Measurements from ENCODE around the gene TAPBPL. TPM values are rescaled to one million over a fixed set of nuclear protein-coding genes. Genes with fewer than 3 reads are reported as not detected.

The TAPBPL gene
- polyA plus RNA-seq, 3 donors: 89.3 to 145 (median 91.8) TPM

GRCh38 chr12:6435961-6436715 lies 15.7 kb upstream of the TAPBPL start:
- Histone ChIP-seq H3K27me3 (ENCODE audit: control insufficient read depth in 2 of 2, insufficient read depth in 2 of 2, low read length in 2 of 2) (no peaks in the 10 kb centered on the region), H3K4me3 (replicated peaks in 1 of 3; ENCODE audit: low read depth in 2 of 3, low read length in 3 of 3) (no peak overlapping the region), H3K4me1 (ENCODE audit: control insufficient read depth in 1 of 2, insufficient read depth in 2 of 2, low read length in 2 of 2) (peaks cover 4 to 5% of the 10 kb centered on the region in 2 donors), H3K79me2 (ENCODE audit: insufficient read depth, low read length) (no peaks in the 10 kb centered on the region), H3K9me3 (replicated peaks in 1 of 2; ENCODE audit: control insufficient read depth in 1 of 2, insufficient read depth in 1 of 2, low read length in 2 of 2) (no peaks in the 10 kb centered on the region), H3K27ac (ENCODE audit: low read depth in 1 of 2, low read length in 2 of 2) (no peak overlapping the region), H3K36me3 (replicated peaks in 1 of 2; ENCODE audit: control insufficient read depth in 1 of 2, insufficient read depth in 2 of 2, low read length in 2 of 2) (no peaks in the 10 kb centered on the region), H4K20me1 (ENCODE audit: insufficient read depth, low read length) (no peaks in the 10 kb centered on the region), H3K4me2 (replicated peaks; ENCODE audit: extremely low read depth, low read length, poor library complexity, severe bottlenecking) (no peak overlapping the region), H3K9ac (ENCODE audit: insufficient read depth, low read length, poor library complexity, severe bottlenecking) (no peak overlapping the region), H2AFZ (ENCODE audit: insufficient read depth, low read depth, low read length, poor library complexity, severe bottlenecking) (no peak overlapping the region)
- TF ChIP-seq CTCF (IDR thresholded peaks at IDR 0.05): no peak
- Mint-ChIP-seq H3K4me3 (no peak overlapping the region), H3K36me3 (peaks cover 0 to 4% of the 10 kb centered on the region in 2 donors), H3K27me3 (ENCODE audit: low read depth in 3 of 3) (peaks cover 0 to 6% (median 5%) of the 10 kb centered on the region in 3 donors), H3K4me1 (peaks cover 6% of the 10 kb centered on the region), H3K9me3 (no peaks in the 10 kb centered on the region), H3K27ac (no peak overlapping the region)
- 63% methylated on average over 9 of the region's 13 CpGs for WGBS (ENCODE audit: insufficient coverage)
- no peak for DNase-seq
- intact Hi-C loops (cut with micrococcal nuclease): no loop called here

- H3K9me3 Mint-ChIP-seq: no peaks in the 10 kb centered on the region
- no peak overlapping the region for H3K27ac Mint-ChIP-seq
- peaks cover 0 to 4% of the 10 kb centered on the region in 2 donors for H3K36me3 Mint-ChIP-seq
Observed at GRCh38 chr12:6437586-6437985, 14.3 kb upstream of the TAPBPL start.

More at GRCh38 chr12:6437586-6437985, 14.3 kb upstream of the TAPBPL start:
- H3K9me3 ChIP-seq (replicated peaks in 1 of 2; ENCODE audit: control insufficient read depth in 1 of 2, insufficient read depth in 1 of 2, low read length in 2 of 2): no peaks in the 10 kb centered on the region
- H3K27me3 ChIP-seq (ENCODE audit: control insufficient read depth in 2 of 2, insufficient read depth in 2 of 2, low read length in 2 of 2): no peaks in the 10 kb centered on the region
- no peak overlapping the region for H3K4me3 ChIP-seq (replicated peaks in 1 of 3; ENCODE audit: low read depth in 2 of 3, low read length in 3 of 3)
- intact Hi-C loops (cut with micrococcal nuclease): no loop called here
- Mint-ChIP-seq H3K27me3 (ENCODE audit: low read depth in 3 of 3) (peaks cover 0 to 7% (median 6%) of the 10 kb centered on the region in 3 donors), H3K4me1 (peaks cover 2% of the 10 kb centered on the region), H3K4me3 (no peak overlapping the region)
- TF ChIP-seq CTCF (IDR thresholded peaks at IDR 0.05): no peak
- no peak overlapping the region for H3K4me2 ChIP-seq (replicated peaks; ENCODE audit: extremely low read depth, low read length, poor library complexity, severe bottlenecking)
- no peak overlapping the region for H3K27ac ChIP-seq (ENCODE audit: low read depth in 1 of 2, low read length in 2 of 2)
- no peak for DNase-seq
- H3K79me2 ChIP-seq (ENCODE audit: insufficient read depth, low read length): no peaks in the 10 kb centered on the region
- no peaks in the 10 kb centered on the region for H3K36me3 ChIP-seq (replicated peaks in 1 of 2; ENCODE audit: control insufficient read depth in 1 of 2, insufficient read depth in 2 of 2, low read length in 2 of 2)
- H4K20me1 ChIP-seq (ENCODE audit: insufficient read depth, low read length): no peaks in the 10 kb centered on the region
- 83% methylated on average over 1 of the region's 3 CpGs for whole genome bisulfite sequencing (ENCODE audit: insufficient coverage)
- peaks cover 0 to 2% of the 10 kb centered on the region in 2 donors for H3K4me1 ChIP-seq (ENCODE audit: control insufficient read depth in 1 of 2, insufficient read depth in 2 of 2, low read length in 2 of 2)
- no peak overlapping the region for H2AFZ ChIP-seq (ENCODE audit: insufficient read depth, low read depth, low read length, poor library complexity, severe bottlenecking)
- no peak overlapping the region for H3K9ac ChIP-seq (ENCODE audit: insufficient read depth, low read length, poor library complexity, severe bottlenecking)
